IgD-negative memory B cell (primary cell): ENCODE measurements around the gene PRAMEF11. TPM values are rescaled to one million over a fixed set of nuclear protein-coding genes. Genes with fewer than 3 reads are reported as not detected.
"Not testable (repeated sequence)": the region's sequence is repeated elsewhere in the genome, so short reads cannot be mapped to it uniquely, and the experiment has no call there.

Experiments
- H3K27ac Mint-ChIP-seq, 3 donors: one replicate each; pipeline ENCODE4 v1.8.0; 2020 to 2022; ENCODE audit warnings: mild to moderate bottlenecking in 3 of 3, mixed read lengths in 3 of 3, moderate library complexity in 1 of 3
- H3K27me3 Mint-ChIP-seq: one replicate; pipeline ENCODE4 v1.8.0; 2021; ENCODE audit warnings: mixed read lengths
- H3K36me3 Mint-ChIP-seq: one replicate; pipeline ENCODE4 v1.8.0; 2020; ENCODE audit warnings: mild to moderate bottlenecking, mixed read lengths
- H3K4me1 Mint-ChIP-seq, 3 donors: one replicate each; pipeline ENCODE4 v1.8.0; 2020 to 2022; ENCODE audit warnings: mixed read lengths in 3 of 3, mild to moderate bottlenecking in 1 of 3
- H3K4me3 Mint-ChIP-seq, 4 donors: one replicate each; pipeline ENCODE4 v1.8.0; 2020 to 2022; ENCODE audit warnings: mild to moderate bottlenecking in 4 of 4, mixed read lengths in 4 of 4, moderate library complexity in 3 of 4
- H3K9me3 Mint-ChIP-seq, 3 donors: one replicate each; pipeline ENCODE4 v1.8.0; 2020 to 2021; ENCODE audit warnings: mixed read lengths in 3 of 3, mild to moderate bottlenecking in 1 of 3
- polyA plus RNA-seq: library from polyadenylated mRNA; unstranded; fragments of 300-500 nt; fragmentation: Illumina TruSeq; gene quantifications from one replicate; pipeline ENCODE4 v1.2.3, GENCODE V29; 2021

PRAMEF11 gene
- polyA plus RNA-seq, 1 donor from 2014 or later = not detected

DNA sequence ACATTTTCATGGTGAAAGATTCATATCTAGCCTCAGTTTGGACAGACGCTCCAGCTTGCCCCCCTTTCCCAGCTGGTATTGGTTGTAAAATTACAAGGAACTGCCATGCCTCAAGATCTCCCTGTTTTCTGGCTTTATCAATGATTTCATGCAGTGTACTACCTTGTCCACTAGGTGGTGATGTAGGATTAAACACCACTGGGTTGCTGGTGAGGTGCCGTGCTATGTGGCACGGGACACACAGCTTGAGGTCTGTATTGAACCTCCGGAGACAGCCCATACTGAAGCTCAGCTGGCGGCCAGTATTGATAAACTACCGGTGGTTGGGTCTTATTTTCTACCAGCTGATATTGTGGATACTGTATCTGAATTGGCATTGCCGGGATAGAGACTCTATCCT is 47.4 kb downstream of the PRAMEF11 start:
- not testable (repeated sequence) for H3K4me3 Mint-ChIP-seq, H3K27me3 Mint-ChIP-seq, H3K36me3 Mint-ChIP-seq, H3K4me1 Mint-ChIP-seq, H3K27ac Mint-ChIP-seq
- peaks cover 5 to 19% (median 12%) of the 10 kb centered on the region in 3 donors for H3K9me3 Mint-ChIP-seq

DNA sequence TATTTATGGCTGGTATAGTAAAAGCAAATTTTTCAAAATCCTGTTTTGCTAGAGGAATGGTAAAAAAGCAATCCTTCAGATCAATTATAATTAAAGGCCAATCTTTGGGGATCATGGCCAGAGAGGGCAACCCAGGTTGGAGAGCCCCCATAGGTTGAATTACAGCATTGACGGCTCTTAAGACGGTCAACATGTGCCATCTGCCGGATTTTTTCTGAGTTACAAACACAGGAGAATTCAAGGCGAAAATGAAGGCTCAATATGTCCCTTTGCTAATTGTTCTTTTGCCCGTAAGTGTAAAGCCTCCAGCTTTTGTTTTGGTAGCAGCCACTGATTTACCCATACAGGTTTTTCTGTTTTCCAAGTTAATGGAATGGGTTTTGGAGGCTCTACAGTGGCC is 49.7 kb downstream of the PRAMEF11 start:
- H3K27me3 Mint-ChIP-seq, H3K4me1 Mint-ChIP-seq, H3K27ac Mint-ChIP-seq, H3K36me3 Mint-ChIP-seq, H3K4me3 Mint-ChIP-seq: not testable (repeated sequence)
- peaks cover 3 to 19% (median 12%) of the 10 kb centered on the region in 3 donors for H3K9me3 Mint-ChIP-seq

DNA sequence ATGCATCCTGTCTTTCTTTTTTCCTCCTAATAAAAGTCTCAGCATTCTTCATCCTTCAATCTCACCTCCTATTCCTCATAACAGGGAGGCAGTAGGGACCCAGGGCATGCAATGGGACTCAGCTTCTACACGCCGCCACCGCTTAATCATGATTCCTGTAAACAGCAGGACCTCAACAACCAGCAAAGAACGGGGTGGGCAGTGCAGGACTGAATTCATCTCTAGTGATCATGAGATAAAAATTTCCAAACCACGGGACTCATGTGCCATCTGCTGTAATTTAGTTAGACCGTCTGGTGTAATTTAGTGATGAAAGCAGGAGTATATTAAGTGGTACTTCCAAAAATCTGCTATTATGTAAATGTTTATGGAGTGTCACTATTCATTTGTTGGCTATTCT is 52.3 kb downstream of the PRAMEF11 start:
- Mint-ChIP-seq H3K27me3 (peaks cover 9% of the 10 kb centered on the region), H3K9me3 (peaks cover 0 to 9% (median 2%) of the 10 kb centered on the region in 3 donors), H3K36me3 (no peaks in the 10 kb centered on the region), H3K4me1 (no peaks in the 10 kb centered on the region), H3K27ac (no peak overlapping the region), H3K4me3 (no peak overlapping the region)

DNA sequence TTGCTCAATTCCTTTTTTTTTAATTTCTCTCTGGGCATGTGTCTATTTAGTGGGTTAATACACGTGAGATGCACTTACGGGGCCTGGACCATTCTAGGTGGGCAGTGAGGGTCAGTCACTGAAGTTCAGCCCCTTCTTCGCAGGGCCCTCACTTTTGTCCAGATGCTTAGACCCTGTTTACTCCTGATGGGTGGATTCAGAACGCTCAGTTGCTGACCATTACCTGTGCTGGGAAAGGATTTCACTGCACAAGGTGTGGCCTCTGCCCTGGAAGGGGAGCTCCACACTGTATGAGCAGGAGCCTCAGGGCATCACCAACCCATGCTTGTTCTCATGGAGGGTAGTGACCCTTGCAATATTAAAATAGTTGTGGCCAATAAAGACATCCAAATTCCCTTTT is 53.1 kb downstream of the PRAMEF11 start:
- H3K4me1 Mint-ChIP-seq = no peaks in the 10 kb centered on the region
- H3K4me3 Mint-ChIP-seq = no peak overlapping the region
- H3K36me3 Mint-ChIP-seq = no peaks in the 10 kb centered on the region
- peaks cover 0 to 5% (median 0%) of the 10 kb centered on the region in 3 donors for H3K9me3 Mint-ChIP-seq
- no peak overlapping the region for H3K27ac Mint-ChIP-seq
- peaks cover 9% of the 10 kb centered on the region for H3K27me3 Mint-ChIP-seq

DNA sequence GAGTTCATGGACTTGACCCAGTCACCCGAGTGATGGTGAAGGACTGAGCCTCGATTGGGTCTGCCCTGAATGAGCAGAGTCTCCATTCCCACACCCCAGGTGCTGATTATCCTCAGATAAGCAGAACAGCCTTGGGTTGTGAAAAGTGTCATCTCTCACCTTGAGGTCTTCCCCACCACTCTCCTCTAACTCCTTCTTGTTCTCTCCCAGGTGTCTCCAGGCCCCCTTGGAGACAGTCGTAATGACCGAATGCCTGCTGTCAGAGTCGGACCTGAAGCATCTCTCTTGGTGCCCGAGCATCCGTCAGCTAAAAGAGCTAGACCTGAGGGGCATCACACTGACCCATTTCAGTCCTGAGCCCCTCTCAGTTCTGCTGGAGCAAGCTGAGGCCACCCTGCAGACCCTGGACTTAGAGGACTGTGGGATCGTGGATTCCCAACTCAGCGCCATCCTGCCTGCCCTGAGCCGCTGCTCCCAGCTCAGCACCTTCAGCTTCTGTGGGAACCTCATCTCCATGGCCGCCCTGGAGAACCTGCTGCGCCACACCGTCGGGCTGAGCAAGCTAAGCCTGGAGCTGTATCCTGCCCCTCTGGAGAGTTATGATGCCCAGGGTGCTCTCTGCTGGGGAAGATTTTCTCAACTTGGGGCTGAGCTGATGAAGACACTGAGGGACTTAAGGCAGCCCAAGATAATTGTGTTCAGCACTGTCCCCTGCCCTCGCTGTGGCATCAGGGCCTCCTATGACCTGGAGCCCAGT is 54.2 kb downstream of the PRAMEF11 start:
- H3K4me1 Mint-ChIP-seq = no peaks in the 10 kb centered on the region
- peaks cover 9% of the 10 kb centered on the region for H3K27me3 Mint-ChIP-seq
- H3K4me3 Mint-ChIP-seq = no peak overlapping the region
- H3K27ac Mint-ChIP-seq = no peak overlapping the region
- H3K36me3 Mint-ChIP-seq = no peaks in the 10 kb centered on the region
- peaks cover 0 to 3% (median 0%) of the 10 kb centered on the region in 3 donors for H3K9me3 Mint-ChIP-seq

DNA sequence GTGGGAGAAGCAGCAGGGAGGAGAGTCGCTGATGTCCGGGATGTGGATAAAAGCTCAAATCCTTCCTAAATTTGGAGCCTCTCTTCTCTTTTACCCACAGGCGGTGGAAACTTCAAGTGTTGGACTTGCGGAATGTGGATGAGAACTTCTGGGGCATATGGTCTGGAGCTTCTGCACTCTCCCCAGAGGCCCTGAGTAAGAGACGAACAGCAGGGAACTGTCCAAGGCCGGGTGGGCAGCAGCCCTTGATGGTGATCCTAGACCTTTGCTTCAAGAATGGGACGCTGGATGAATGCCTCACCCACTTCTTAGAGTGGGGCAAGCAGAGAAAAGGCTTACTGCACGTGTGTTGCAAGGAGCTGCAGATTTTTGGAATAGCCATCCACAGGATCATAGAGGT is 55.8 kb downstream of the PRAMEF11 start:
- Mint-ChIP-seq H3K4me3 (no peak overlapping the region), H3K27ac (no peak overlapping the region), H3K36me3 (no peaks in the 10 kb centered on the region), H3K27me3 (peaks cover 13% of the 10 kb centered on the region), H3K4me1 (no peaks in the 10 kb centered on the region), H3K9me3 (no peaks in the 10 kb centered on the region)

DNA sequence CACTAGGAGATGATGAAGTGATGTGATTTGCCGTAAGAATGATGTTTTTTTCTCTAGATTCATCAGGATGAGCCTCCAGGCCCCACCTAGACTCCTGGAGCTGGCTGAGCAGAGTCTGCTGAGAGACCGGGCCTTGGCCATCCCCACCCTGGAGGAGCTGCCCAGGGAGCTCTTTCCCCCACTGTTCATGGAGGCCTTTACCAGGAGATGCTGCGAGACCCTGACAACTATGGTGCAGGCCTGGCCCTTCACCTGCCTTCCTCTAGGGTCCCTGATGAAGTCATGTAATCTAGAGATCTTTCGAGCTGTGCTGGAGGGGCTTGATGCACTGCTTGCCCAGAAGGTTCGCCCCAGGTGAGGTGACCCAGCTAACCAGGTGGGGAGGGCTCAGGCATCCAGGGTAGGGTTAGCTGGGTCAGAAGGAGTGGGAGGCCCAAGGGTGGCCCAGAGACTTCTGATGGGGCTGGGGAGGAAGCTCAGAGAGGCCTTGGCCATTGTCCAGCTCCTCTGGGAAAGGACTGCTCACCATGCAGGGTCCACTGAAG is 56.3 kb downstream of the PRAMEF11 start:
- peaks cover 13% of the 10 kb centered on the region for H3K27me3 Mint-ChIP-seq
- peak overlapping the region in 1 of 4 donors; percentile 43 for H3K4me3 Mint-ChIP-seq

More for the DNA sequence above, 56.3 kb downstream of the PRAMEF11 start:
- Mint-ChIP-seq H3K27ac (no peak overlapping the region), H3K4me1 (no peaks in the 10 kb centered on the region), H3K36me3 (no peaks in the 10 kb centered on the region), H3K9me3 (no peaks in the 10 kb centered on the region)

Other genes starting within 250 kb of the PRAMEF11 start
- 1.5 TPM for gene DHRS3, start 213.2 kb downstream of the PRAMEF11 start, polyA plus RNA-seq
- gene AADACL4, start 187.3 kb downstream of the PRAMEF11 start, polyA plus RNA-seq = not detected
- not detected for gene AADACL3, start 115.3 kb downstream of the PRAMEF11 start, polyA plus RNA-seq
- not detected for gene CFAP107, start 85.2 kb downstream of the PRAMEF11 start, polyA plus RNA-seq
- gene PRAMEF12, start 57.7 kb downstream of the PRAMEF11 start, polyA plus RNA-seq = not detected
- not detected for gene PRAMEF1, start 40.0 kb downstream of the PRAMEF11 start, polyA plus RNA-seq
- not detected for gene HNRNPCL1, start 17.3 kb upstream of the PRAMEF11 start, polyA plus RNA-seq
- gene PRAMEF2, start 25.7 kb upstream of the PRAMEF11 start, polyA plus RNA-seq = not detected
- not detected for gene PRAMEF4, start 54.8 kb upstream of the PRAMEF11 start, polyA plus RNA-seq
- not detected for gene PRAMEF10, start 66.9 kb upstream of the PRAMEF11 start, polyA plus RNA-seq
- gene PRAMEF7, start 85.2 kb upstream of the PRAMEF11 start, polyA plus RNA-seq = not detected
- not detected for gene PRAMEF6, start 116.2 kb upstream of the PRAMEF11 start, polyA plus RNA-seq
- gene PRAMEF27, start 225.2 kb upstream of the PRAMEF11 start, polyA plus RNA-seq = not detected
- gene HNRNPCL3, start 229.4 kb upstream of the PRAMEF11 start, polyA plus RNA-seq = not detected
- not detected for gene PRAMEF25, start 239.4 kb upstream of the PRAMEF11 start, polyA plus RNA-seq